Measurements from ENCODE around the gene DLG2.
A peak's percentile ranks its signal among the peaks of the same experiment; 100 is the strongest.
"Not testable (repeated sequence)": the region's sequence is repeated elsewhere in the genome, so short reads cannot be mapped to it uniquely, and the experiment has no call there.

DLG2 gene

DNA sequence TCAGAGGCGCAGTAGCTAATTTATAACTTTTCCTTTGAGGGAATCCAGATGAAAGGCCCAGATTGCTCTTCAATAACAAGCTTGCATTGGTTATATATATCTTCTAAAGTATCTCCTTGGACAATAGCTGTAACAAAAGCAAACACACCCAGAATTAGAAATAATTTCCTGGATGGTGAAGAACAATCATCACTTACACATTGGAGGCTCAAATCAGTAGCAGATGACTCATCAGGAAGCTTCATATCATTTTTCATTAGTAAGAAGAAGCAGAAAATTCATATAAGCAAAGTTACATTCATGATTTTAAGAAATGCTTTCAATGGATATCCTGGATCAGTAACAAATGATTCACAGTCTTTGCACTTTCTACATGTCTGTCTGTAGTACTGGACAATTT is 2167.3 kb downstream of the DLG2 start:
- TF ChIP-seq, protein P1, sequence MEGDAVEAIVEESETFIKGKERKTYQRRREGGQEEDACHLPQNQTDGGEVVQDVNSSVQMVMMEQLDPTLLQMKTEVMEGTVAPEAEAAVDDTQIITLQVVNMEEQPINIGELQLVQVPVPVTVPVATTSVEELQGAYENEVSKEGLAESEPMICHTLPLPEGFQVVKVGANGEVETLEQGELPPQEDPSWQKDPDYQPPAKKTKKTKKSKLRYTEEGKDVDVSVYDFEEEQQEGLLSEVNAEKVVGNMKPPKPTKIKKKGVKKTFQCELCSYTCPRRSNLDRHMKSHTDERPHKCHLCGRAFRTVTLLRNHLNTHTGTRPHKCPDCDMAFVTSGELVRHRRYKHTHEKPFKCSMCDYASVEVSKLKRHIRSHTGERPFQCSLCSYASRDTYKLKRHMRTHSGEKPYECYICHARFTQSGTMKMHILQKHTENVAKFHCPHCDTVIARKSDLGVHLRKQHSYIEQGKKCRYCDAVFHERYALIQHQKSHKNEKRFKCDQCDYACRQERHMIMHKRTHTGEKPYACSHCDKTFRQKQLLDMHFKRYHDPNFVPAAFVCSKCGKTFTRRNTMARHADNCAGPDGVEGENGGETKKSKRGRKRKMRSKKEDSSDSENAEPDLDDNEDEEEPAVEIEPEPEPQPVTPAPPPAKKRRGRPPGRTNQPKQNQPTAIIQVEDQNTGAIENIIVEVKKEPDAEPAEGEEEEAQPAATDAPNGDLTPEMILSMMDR (IDR thresholded peaks at IDR 0.05; ENCODE audit: insufficient read depth, low read depth, low read length, missing control alignments): no peak
- no peak overlapping the region for H3K4me3 ChIP-seq (ENCODE audit: low read length)
- DNase-seq (ENCODE audit: low read depth): peak; percentile 42

DNA sequence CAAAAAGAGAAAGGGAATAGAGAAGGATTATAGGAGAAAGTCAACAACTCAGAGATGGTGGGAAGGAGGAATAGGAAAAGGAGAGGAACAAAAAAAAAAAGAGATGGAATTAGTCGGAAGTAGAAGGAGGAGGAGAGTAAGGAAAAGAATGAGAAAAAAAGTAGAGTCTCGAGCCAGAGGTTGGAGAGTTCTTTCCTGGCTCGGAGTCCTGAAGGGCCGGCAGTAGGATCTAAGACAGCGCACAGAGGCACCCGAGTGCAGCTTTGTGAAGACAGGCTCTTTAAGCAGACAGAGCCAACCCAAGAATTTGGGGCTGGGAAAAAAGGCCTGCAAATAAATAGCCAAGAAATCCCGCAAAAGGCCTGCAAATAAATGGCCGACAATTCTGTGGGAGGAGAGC is 2170.6 kb downstream of the DLG2 start:
- DNase-seq (ENCODE audit: low read depth): no peak
- TF ChIP-seq, protein P1 (IDR thresholded peaks at IDR 0.05; ENCODE audit: insufficient read depth, low read depth, low read length, missing control alignments): no peak
- H3K4me3 ChIP-seq (ENCODE audit: low read length): no peak overlapping the region

DNA sequence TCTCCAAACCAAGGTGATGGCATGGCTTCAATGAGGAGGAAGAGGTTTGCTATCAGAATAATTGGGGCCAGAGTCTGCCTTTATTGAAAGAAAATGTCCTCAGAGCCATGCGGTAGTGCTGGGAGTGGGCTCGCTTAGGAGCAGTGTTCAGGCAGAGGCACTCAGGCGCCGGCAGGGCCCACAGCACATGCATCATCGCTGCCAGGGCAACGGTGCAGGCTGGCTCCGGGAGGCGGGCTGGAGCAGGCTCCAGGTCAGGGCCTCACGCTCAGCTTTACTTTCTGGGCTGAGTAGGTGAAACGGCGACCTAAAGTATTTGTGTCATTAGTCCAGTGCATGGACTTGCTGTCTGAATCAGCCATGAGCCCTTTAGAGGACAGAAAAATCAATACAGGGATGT is 2171.1 kb downstream of the DLG2 start:
- TF ChIP-seq, protein P1 (IDR thresholded peaks at IDR 0.05; ENCODE audit: insufficient read depth, low read depth, low read length, missing control alignments): no peak
- no peak for DNase-seq (ENCODE audit: low read depth)
- no peak overlapping the region for H3K4me3 ChIP-seq (ENCODE audit: low read length)

DNA sequence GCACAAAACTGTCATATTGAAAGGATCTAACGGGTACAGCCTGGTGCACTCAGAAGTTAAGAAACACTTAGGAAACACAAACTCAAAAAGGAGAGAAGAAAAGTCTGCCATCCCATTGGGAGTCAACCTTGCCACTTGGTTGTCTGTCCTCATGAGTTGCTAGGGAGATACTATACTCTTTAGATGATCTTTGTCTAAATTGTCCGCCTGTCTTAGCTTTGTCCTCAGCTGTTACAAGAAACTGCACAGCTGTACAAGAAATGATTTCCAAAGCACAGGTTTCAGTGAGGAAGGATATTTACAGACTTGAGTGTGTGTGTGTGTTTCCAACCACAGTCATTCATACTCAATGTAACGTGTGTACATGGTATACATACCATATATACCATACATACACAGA is 2171.8 kb downstream of the DLG2 start:
- no peak for DNase-seq (ENCODE audit: low read depth)
- TF ChIP-seq, protein P1 (IDR thresholded peaks at IDR 0.05; ENCODE audit: insufficient read depth, low read depth, low read length, missing control alignments): no peak
- H3K4me3 ChIP-seq (ENCODE audit: low read length): no peak overlapping the region

DNA sequence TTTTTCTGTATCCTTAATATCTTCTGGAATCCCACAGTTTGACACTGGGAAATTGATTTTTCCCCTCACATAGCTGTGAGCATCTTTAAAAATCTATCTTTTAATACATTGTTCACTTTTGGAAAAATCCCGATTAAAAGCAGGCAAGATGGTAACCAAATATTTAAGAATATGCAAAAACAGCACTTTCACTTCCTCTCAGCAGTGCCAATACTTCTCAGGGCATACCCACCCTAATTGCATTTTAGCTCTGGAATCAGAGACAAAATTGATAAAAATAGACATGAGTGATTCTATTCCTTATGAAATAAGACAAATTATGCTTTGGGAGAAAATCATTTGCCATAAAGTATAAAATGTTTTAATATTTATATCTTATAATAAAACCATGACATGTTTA is 2172.5 kb downstream of the DLG2 start:
- H3K4me3 ChIP-seq (ENCODE audit: low read length): no peak overlapping the region
- TF ChIP-seq, protein P1 (IDR thresholded peaks at IDR 0.05; ENCODE audit: insufficient read depth, low read depth, low read length, missing control alignments): no peak
- no peak for DNase-seq (ENCODE audit: low read depth)

DNA sequence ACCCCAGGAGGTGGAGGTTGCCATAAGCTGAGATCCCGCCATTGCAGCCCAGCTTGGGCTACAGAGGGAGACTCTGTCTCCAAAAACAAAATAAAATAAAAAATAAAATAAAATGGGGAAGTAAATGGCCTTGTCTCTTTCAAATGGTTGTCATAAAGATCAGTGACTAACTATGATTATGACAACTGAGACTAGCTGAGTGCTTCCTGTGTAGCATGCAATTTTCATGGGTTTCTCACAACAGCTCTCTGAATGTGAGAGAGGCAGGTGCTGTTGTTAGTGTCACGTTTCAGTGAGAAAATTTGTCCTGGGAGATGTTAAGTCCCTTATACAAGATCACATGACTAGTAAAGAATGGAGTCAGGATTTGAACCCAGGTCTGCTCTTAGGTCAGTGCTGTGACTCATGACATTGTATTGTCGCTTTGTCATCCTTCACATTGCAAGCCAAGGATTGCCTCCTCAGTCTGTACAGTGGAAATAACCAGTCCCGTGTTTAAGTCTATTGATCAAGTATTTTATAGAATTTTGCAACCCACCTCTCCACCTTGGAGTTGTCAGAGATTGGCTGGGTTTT is 2177.7 kb downstream of the DLG2 start:
- no peak overlapping the region for H3K4me3 ChIP-seq (ENCODE audit: low read length)
- TF ChIP-seq, protein P1 (IDR thresholded peaks at IDR 0.05; ENCODE audit: insufficient read depth, low read depth, low read length, missing control alignments): no peak
- no peak for DNase-seq (ENCODE audit: low read depth)

DNA sequence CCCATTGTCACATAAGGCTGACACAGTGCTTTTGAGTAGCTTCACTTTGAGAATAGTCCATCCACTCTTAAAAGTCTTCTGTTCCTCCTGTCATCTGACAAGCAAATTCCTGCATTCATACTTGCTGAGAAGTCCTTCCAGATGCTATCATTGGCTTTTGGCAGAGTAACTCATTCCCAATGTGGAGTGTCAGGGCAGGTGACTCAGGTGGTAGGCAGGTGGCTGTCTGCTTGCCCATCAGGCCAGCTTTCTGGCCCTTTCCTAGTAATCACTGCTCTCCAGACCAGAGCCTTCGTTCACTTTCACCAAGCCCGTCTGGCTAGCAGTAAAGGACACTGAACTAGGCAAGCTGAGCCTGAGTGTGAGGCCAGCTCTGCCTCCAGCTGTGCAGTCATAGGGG is 2178.5 kb downstream of the DLG2 start:
- DNase-seq (ENCODE audit: low read depth): no peak
- TF ChIP-seq, protein P1 (IDR thresholded peaks at IDR 0.05; ENCODE audit: insufficient read depth, low read depth, low read length, missing control alignments): no peak
- no peak overlapping the region for H3K4me3 ChIP-seq (ENCODE audit: low read length)

DNA sequence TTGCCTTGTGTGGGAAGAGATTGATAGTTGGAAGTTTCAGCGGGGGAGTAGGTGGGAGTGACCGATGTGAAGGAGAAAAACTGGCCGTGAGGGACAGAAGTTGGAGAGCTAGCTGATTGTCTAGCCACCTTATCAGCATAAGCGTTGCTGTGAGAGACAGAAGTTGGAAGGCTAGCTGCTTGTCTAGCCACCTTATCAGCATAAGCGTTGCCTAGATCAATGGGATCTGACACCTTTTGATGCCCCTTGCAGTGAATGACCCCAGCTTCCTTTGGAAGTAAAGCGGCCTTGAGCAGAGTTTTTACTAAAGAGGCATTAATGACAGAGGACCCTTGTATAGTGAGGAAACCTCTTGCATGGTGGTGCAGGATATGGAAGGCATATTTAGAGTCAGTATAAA is 2183.3 kb downstream of the DLG2 start:
- not testable (repeated sequence) for DNase-seq (ENCODE audit: low read depth)

More for the DNA sequence above, 2183.3 kb downstream of the DLG2 start:
- H3K4me3 ChIP-seq (ENCODE audit: low read length): not testable (repeated sequence)

Measured in epithelial cell of esophagus (primary cell).